Measurements from ENCODE around the gene SLC7A4. TPM values are rescaled to one million over a fixed set of nuclear protein-coding genes. Genes with fewer than 3 reads are reported as not detected.
"Not testable (repeated sequence)": the region's sequence is repeated elsewhere in the genome, so short reads cannot be mapped to it uniquely, and the experiment has no call there.

The SLC7A4 gene
- total RNA-seq, 1 donor from 2014 or later, result 5.6 TPM

- not testable (repeated sequence) for DNase-seq (ENCODE audit: low spot score)
Measured at GRCh38 chr22:21064425-21064824, 32.1 kb upstream of the SLC7A4 start.

GRCh38 chr22:21061660-21062321 lies 29.4 kb upstream of the SLC7A4 start:
- DNase-seq (ENCODE audit: low spot score), result not testable (repeated sequence)

DNA sequence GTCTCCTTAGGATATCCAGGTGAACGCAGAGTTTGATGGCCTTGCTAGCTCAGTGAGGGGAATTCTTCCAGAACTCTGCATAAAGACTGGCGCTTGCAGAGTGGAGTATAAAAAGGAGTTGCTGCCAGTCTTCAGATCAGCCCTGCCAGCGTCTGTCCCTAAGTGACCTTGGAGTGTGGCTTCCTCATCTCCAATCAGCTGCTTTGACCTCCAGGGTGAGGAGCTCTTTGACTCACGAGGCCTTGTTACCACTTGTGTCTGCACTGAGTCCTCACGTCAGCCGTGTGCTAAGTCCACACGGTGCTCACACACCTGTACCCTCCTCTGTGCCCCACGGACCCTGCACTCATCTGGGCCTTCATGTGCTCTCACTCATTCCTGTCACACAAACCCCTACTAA lies 28.0 kb upstream of the SLC7A4 start:
- DNase-seq (ENCODE audit: low spot score), result not testable (repeated sequence)

DNA sequence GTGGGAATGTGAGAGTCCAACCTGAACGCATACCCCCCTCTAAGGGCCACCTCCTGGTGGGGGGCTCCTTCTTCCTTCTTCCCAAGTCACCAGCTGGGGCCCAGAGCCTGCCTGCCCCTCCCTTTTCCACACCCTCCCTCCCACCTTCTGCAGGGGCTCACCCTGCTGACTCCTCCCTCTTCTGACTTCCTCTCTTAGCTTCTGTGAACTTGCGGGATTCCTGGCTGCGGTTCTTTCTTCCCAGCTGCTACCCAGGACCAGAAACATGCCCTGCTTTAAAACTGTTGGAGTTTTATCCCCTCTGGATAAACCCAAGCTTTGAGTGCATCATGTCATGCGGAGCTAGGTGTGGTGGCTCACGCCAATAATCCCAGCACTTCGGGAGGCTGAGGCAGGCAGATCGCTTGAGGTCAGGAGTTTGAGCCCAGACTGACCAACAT lies 23.5 kb upstream of the SLC7A4 start:
- DNase-seq (ENCODE audit: low spot score), result no peak

DNA sequence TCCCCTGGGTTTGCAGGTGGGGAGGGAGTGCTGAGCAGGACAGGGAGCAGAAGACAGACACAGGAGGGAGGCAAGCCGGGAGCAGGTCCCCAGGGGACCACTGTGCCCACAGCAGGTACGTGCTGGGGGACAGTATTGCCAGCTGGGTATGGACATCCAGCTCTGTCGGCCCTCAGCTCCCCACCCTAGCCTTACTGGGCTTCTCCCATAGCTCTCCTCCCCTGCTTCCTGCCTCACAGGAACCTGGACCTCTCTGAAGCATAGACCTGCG lies 23.1 kb upstream of the SLC7A4 start:
- DNase-seq (ENCODE audit: low spot score), result no peak

GRCh38 chr22:21054714-21055563 lies 22.6 kb upstream of the SLC7A4 start:
- DNase-seq (ENCODE audit: low spot score), result no peak

DNA sequence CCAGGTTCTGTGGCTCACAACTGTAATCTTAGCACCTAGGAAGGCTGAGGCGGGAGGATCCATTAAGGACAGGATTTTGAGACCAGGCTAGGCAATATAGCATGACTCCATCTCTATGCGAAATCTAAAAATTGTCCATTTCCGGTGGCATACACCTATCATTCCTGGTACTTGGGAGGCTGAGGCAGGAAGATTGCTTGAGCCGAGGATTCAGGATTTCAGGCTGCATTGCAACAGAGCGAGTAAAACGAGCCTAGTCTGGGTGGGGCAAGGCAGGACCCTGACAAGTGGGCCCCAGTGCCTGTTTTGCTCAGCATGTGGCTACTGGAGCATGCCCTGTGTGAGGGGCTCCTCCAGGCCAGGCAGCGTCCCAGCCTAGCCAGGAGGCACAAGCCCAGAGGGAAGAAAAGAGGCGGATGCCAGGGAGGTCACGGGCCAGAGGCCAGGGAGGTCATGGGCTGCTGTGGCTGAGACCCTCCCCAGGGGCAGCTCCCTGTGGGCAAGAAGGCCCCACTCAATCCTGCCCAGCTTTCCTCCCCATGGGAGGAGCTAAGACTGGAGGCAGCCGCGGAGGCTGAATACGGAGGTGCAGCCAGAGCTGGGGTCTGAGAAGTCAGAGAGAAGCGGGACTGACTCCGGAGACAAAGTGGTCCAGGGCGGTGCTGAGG lies 21.8 kb upstream of the SLC7A4 start:
- DNase-seq (ENCODE audit: low spot score), result no peak

DNA sequence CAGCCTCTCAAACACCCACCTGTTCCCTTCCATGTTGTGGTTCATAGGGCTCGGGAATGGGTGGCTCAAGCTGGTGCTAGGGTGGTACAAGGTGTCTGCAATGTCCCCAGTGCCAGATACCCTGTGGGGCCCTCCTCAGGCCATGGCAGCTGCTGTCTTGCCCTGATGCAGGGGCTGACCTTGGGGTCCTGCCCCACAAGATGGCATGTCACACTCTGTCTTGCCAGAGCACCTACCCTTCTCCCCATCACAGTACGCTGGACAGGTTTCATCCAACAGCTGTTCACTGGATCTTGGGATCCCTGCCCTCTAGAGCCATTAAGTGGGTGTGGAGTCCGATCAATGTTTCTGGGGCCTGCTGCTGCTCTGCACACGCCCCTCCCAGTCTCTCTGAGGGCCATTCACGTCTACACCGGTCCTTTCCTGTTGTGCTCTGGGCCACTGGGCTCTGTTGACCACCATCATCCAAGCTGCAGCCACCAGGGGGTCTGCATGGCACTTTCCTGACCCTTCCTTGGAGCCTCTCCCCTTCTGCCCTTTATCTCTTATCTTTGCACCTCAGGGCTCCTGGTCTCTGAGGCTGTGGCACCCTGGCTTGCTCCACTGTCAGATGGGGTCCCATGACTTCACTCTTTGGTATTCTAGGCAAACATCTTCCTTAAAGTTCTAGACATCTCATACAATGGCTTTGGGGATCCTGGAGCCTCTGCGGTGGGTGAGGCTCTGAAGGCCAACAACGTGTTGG lies 20.5 kb upstream of the SLC7A4 start:
- DNase-seq (ENCODE audit: low spot score), result no peak

GRCh38 chr22:21051831-21052400 lies 19.6 kb upstream of the SLC7A4 start:
- DNase-seq (ENCODE audit: low spot score), result no peak

DNA sequence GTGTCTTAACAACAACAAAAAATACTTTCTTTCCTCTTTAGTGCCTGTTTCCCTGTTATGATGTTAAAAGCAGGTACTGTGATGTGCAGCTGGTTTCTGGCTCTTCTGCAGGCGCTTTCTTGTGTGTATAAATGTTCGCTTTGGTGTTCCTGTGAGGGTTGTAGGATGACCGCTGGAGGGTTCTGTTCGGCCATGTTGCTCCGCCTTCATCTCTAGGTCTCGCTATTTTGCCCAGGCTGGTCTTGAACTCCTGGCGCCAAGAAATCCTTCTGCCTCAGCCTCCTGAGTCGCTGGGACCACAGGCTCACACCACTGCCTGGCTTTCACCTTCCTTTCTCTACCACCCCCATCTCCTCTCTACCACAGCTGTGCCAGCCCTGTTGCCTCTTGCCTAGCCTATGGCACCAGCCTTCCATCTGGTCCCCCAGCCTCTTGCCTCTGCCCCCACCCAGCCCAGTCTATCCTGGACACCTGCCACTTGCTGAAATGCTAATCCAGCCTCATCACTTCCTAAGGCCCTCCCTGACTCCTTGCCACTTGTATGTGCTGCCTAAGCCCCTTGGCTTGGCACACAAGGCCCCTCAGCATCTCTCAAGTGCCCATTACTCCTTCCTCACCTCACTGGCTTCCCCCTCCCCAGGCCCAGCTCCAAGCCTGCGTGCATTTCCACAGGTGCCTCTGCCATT lies 18.9 kb upstream of the SLC7A4 start:
- no peak for DNase-seq (ENCODE audit: low spot score)

GRCh38 chr22:21048965-21049364 lies 16.6 kb upstream of the SLC7A4 start:
- DNase-seq (ENCODE audit: low spot score), result not testable (repeated sequence)

GRCh38 chr22:21048448-21048847 lies 16.1 kb upstream of the SLC7A4 start:
- not testable (repeated sequence) for DNase-seq (ENCODE audit: low spot score)

- no peak for DNase-seq (ENCODE audit: low spot score)
Measured at GRCh38 chr22:21047730-21048129, 15.4 kb upstream of the SLC7A4 start.

GRCh38 chr22:21047035-21047661 lies 14.8 kb upstream of the SLC7A4 start:
- no peak for DNase-seq (ENCODE audit: low spot score)

DNA sequence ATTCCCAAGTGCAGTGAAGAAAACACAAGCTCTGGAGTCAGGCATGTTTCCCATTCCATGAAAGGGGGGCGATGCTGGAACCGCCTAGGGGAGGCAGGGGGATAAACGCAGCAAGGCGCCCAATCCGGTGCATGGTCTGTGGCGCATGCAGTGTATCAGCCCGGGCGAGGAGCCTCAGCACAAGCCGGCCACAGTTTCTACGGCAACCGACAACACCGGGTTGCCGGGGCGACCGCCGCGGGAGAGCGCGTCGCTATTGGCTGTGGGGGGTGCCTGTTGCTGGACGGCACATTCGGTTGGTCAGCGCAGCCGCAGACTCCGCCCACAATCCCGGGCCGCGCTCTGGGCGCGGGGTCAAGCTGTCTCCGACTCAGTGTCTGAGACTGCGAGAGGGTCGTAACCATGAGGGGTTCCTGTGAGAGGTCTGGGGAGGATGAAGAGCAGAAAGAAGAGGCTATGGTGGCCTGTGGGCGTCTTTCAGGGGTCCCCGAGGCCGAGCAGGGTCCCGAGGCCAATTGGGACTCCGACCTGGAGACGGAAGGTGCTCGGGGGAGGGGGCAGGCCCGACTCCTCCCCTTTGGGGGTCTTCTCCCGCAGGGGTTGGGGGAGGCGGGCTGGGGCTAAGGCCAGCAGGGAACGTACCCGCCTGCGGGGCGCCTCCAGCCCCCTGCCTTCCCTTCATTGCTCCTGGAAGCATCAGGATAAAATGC lies 13.4 kb upstream of the SLC7A4 start, which contains the start of gene LRRC74B:
LRRC74B (plus strand) TSS at position 362 of the 710 bp plus-strand sequence; CDS start at position 403, 41 bp downstream.
- DNase-seq (ENCODE audit: low spot score), result peak; percentile 88

DNA sequence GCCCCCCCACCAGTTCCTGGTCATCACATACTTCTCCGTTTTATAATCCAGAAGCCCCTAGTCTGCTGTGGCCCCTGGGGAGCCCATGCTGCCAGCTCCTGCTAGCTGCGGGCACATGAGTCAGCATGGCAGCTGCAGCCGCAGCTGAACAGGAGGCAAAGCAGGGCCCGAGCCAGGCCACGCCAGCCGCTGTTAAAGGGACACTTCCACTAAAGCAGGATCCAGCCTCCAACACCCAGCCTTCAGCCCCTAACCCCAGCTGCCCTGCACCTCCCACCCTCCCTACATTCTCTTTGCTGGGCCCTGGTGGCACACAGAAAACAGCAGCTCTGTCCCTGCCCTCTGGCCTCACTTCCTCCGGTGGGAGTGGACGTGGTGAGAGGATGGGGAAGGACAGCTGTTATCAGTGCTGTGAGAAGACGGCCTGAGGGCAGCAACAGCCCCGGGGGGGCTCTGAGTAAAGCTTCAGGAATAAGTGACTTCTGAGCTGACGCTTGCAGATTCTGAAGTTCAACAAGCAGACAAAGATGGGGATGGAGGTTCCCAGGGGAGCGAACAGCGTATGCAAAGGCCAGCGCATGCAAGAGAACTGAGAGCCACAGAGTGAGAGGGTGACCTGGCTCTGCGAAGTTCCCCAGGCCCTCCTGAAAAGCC lies 12.7 kb upstream of the SLC7A4 start:
- peak; percentile 10 for DNase-seq (ENCODE audit: low spot score)

- no peak for DNase-seq (ENCODE audit: low spot score)
Measured at GRCh38 chr22:21043860-21044535, 11.6 kb upstream of the SLC7A4 start.

DNA sequence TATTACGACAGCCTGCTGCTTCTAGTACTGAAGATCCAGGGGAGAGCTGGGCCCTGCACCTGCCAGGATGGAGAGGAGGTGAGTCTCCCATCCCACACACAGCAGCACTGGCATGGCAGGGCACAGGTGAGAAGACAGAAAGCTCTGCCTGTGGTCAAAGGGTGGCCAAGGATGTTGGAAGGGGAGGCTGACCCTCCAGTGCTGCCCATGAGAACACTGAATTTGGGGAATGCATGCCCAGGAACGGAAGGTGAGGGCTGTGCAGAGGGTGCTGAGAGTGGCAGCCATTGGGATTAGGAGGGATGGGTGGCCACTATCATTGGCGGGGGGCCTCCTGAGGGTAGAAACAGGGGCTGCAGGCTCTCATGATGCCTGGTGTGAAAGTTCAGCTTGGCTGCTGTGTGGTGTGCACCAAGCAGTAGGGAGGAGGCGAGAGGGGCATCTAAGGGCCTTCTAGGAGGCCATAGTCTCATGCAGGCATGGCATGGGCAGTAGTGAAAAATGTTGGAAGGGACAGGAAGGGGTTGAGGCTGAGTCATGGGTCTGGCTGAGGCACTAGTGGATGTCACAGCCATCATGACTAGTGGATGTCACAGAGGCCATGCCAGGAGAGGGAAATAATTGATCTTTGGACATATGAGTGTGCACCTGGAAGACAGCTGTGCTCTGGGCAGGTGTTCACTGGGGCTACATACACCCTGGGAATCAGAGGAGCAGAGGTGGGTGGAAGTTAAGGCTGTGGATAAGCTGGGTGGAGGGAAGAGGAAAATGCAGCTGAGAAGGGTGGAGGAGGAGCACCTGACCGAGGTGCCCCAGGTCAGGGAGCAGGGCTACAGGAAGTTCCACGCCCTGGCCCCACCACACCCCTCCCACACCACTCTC lies 10.9 kb upstream of the SLC7A4 start:
- DNase-seq (ENCODE audit: low spot score), result no peak

Data from mucosa of gallbladder (tissue), 1 donor.